Stimulated activated CD8-positive, alpha-beta memory T cell treated with anti-CD3 and anti-CD28 coated beads, Interleukin-15, amount 100 ng/mL, for 24 hours (primary cell): ENCODE results near the gene PTP4A2.
"Not testable (repeated sequence)": the region's sequence is repeated elsewhere in the genome, so short reads cannot be mapped to it uniquely, and the experiment has no call there.

Experiments
- DNase-seq: peaks from one replicate; pipeline ENCODE4 v3.0.0-alpha.2; 2020; ENCODE audit warnings: low read depth

PTP4A2 gene

DNA sequence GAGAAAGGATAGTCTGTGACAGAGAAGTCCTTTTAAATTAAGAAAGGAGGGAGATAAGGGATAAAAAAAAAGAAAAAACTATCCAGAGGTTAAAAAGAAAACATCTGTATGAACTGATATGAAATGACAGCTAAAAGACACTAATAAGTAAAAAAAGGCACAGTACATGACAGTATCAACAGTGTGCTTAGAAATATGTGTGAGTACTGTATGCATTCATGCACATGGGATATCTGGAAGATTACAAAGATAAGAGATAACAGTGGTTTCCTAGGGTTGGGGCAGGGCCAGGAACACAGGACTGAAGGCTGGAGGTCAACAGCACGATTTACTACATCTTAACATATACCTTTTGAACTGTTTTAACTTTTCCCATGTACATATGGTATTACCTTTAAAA, 13.3 kb downstream of the PTP4A2 start:
- DNase-seq: no peak

DNA sequence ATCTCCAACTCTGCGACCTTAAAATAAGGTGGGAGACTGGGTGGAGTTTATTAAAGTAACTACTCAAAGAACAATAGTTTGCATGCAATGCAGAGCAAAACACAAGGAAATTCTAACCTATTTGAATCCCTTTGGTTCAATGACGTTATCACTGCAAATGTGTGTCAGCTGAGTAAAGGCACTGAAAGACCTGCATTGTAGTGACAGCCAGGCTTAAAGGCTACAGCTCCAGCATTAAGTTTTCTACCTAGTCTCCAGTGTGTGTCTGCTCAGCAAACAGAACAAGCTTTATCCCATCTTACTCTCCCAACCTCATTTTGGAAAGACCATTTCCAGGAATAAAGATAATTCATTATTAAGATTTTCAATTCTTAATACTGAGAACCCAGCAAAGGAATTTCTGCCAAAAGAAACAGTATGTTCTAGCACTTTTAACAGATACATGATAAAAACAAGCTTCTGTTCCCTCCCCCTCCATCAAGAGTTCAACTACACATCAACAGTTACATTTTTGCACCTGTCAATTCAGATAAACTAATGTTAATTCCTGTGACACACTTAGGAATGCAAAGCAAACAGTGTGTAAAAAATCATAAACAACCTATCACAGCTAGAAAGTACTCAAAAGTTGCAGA, 14.2 kb downstream of the PTP4A2 start:
- no peak for DNase-seq

DNA sequence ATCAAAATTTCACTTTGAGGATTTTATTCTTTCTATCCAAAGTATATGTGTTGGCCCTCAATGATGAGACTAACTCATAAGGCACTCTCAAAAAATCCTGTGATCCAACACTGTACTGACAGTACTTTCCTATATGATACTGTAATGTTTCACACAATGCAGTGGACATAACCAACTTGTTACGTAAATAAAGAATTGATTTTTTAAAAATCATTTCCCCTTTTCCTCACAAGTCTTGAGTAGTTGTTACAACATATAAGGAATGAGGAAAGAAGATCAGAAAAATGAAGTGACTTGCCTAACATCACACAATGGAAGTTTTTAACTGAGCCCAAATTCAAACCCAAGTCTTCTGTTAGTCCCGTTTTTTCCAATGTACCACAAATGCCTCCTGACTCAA, 17.2 kb downstream of the PTP4A2 start:
- DNase-seq: no peak

DNA sequence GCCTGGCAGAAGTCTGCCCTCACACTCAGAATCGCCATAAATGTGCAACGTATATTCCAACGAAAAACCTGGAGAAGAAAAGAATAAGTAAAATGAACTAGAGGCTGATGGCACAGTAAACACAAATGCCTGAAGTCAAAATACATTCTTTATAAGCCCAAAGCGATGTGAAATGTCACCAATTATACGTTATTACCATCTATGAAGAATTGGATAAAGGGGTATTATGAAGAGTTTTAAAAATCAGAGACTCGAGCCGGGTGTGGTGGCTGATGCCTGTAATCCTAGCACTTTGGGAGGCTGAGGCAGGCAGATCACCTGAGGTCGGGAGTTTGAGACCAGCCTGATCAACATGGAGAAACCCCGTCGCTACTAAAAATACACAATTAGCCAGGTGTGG, 18.6 kb downstream of the PTP4A2 start:
- no peak for DNase-seq

DNA sequence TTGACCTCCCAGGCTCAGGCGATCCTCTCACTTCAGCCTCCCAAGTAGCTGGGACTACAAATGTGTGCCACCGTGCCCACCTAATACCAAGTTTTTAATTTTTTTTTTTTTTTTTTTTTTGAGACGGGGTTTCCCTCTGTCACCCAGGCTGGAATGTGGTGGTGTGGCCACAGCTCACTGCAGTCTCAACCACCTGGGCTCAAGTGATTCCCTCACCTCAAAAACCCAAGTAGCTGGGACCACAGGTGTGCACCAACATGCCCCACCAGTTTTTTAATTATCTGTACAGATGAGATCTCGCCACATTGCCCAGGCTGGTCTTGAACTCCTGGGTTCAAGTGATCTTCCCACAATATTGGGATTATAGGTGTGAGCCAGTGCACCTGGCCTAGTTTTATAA, 22.7 kb downstream of the PTP4A2 start:
- no peak for DNase-seq

DNA sequence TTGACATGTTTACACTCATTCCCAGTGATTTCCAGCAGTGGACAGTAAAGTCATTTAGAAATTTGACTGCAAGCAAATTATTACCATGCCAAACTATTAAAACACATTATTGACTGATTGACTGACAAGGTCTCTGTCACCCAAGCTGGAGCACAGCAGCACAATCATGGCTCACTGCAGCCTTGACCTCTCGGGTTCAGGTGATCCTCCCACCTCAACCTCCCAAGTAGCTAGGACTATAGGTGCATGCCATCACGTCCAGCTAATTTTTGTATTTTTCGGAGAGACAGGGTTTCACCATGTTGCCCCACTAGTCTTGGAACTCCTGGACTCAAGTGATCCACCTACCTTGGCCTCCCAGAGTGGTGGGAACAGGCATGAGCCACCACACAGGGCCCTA, 24.2 kb downstream of the PTP4A2 start:
- DNase-seq: no peak

DNA sequence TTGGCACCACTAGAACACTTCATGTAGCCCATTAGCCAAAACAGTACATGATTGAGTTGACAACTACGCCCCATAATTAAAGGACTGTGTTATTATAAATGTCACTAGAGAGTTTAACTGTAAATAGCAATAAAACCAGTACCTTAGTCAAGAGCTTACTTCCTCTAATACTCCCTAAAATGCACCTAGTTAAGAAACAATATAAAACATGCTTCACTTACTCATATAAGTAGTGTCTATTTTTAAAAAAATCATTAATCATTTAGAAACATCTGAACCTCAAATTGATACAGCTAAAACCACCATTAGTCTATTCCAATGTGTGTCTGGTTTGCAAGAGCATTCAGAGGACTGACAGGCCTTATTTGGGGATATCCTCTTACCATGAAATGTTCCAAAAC, 25.3 kb downstream of the PTP4A2 start:
- DNase-seq: no peak

DNA sequence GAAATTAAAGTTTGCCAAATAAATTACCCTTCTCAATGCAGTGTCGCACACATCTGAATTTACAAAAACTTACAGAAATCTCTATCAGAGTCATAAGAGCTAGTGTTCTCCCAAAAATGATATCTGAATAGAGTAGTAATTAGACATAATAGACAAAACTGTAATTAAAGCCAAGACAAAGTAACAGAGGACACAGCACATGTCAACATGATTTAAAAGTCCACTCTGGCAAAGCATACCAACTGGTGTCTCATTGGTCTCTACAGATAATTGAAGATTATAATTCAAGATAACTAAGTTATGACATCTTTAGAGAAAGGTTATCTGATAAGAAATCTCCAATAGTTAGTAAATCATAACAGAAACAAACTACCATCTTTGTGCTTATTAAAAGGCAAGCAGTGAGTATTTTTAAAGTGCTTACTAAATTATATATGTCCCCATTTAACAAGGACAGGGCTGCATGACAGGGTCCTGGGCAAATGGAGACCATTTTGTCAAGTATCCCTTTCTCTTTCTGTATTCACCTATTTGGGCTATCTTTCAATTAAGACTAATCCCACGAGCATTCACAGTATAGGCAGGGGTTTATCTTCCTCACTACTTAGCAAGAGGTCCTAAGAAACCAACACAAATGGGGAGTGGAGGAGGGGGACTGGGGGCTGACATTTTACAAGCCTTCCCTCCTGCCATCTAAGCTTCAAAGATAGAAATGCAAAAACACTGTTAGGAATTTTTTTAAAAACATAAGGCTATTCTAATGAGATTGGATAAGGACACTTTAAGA, 26.0 kb downstream of the PTP4A2 start:
- DNase-seq: no peak

DNA sequence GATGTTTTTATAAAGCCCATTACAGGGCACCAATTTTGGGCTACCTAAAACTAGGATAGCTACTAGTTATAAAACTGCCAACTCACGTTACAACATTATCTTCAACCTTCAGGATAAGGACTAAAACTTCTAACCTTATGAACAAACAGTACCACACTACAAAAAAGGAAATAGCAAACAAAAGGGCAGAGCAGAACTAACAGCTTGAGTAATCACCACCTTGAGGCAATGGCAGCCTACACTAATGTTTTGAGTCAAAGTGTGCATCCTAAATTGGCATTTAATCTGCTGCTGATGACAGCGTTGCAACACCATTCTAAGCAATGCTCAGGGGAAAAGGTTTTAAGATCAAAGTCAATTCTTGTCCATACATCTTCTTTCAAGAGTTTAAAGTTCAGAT, 27.2 kb downstream of the PTP4A2 start:
- no peak for DNase-seq

DNA sequence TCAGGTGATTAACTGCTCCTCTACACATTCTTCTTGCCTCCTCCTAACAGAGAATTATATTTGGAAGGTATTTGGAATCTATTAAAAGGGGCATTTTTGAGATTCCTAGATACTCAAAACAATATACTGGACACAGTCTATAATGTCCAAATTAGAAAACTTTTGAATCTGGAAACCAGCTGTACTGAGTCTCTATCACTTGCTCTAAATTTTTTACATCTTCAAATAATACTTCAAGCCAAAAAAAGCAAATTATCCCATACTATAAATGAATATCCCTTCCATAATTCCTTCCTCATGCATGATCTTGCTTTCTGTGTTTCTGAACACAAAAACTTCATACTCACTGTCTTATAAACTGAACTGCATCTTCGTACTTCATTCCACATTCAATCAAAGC, 28.5 kb downstream of the PTP4A2 start:
- DNase-seq: no peak

DNA sequence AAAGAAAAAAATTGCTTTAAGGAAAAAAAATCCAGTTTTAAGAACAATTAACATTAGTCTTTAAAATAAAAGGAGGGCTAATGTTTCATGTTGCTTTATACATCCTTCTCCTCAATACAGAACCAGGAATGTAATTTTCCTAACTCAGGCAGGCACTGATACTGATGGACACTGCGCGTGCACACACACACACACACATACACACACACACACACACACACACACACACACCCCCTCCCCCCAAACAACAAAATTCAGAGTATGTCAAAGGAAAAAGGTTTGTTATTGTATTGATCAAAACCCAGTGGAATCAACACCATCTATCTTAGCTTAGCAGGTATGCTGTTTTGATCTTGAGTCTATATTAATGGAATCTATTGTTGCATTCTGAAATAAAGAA, 31.6 kb downstream of the PTP4A2 start:
- DNase-seq: no peak

DNA sequence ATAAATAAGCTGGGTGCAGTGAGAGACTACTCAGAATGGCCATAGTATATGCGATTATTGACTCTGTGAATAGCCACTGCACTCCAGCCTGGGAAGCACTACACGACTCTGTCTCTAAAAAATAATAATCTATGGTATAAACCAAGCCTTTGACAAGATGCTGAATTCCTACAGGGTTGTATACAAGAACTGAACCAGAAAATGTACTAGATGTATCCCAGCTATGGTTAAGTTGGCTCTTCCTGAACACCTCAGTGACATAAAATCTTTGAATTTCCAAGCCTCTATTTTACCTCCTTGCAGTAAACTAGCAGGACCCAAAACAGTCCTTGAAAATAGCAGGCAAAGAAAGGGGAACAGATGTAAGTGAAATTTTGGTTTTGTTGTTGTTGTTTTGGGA, 32.5 kb downstream of the PTP4A2 start:
- no peak for DNase-seq

DNA sequence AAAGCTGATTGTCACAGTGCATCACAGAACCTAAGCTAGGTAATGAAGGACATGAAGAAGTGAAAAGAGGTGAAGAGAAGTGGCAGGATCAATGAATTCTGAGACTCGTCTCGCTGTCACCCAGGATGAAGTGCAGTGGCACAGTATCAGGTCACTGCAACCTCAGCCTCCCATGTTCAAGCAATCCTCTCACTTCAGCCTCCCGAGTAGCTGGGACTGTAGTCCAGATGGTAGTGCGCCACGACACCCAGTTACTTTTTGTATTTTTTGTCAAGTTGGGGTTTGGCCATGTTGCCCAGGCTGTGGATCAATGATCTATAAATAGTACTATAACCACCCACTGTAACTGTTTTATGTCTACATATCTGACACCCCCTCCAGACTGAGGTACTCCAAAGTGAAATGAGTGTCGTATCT, 33.1 kb downstream of the PTP4A2 start:
- DNase-seq: no peak

DNA sequence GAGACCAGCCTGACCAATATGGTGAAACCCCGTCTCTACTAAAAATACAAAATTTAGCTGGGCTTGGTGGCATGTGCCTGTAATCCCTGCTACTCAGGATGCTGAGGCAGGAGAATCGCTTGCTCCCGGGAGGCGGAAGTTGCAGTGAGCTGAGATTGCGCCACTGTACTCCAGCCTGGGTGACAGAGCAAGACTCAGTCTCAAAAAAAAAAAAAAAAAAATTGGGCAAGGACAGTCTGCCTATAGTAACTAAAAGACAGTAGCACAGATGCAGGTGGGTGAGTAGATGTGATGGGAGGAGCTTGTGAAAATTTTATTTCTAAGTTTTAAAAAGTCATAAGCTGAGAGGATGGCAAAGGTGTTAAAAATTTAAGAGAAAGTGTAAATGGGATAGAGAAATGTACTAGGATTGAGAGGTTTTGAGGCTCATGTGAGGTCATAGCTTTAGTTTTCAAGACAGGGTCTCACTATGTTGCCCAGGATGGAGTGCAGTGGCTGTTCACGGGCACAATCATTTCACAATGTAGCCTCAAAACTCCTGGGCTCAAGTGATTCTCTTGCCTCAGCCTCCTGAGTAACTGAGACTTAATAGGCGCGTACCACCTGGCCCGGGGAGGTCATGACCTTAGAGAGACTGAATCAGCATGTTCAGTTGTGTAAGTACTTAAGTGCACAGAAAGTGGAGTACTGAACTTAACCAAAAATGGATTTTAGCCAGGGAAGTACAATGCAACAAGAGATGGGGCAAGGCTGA, 33.7 kb downstream of the PTP4A2 start:
- DNase-seq: no peak

DNA sequence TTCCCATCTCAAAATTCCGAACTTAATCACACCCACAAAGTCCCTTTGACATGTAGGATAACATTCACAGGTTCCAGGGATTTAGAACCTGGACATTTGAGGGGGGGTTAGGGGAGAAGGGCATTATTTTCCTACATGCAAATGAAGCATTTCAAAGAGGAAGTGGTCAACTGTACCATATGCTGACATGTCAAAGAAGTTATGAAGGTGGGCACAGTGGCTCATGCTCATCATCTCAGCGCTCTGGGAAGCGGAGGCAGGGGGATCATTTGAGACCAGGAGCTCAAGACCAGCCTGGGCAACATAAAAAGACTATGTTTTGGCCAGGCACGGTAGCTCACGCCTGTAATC, 35.7 kb downstream of the PTP4A2 start:
- DNase-seq: no peak

DNA sequence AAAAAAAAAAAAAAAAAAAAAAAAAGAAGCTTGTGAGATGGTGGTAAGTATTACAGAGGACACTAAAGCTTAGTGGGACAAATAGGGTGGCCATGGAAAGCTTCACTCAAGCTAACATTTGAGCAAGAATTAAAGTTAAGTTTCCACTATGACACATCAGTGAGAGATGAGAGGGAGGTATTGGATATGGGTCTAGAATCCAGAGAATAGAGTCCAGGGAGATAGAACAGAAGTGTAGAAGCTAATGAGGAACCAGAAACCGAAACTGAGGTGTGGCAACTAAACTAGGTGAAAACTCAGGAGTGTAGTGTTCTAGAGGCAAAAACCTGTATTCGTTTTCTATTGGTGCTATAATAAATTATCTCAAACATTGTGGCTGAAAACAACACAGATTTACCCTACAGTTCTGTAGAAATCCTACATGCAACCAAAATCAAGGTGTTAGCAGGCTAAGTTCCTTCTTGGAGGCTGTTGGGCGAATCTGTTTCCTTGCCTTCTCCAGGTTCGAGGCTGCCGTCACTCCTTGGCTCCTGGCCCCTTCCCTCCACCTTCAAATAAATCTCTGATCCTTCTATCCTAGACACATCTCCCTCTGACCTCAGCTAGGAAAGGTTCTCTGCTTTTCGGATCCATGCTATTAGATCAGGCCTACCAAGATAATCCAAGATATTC, 36.2 kb downstream of the PTP4A2 start:
- no peak for DNase-seq

DNA sequence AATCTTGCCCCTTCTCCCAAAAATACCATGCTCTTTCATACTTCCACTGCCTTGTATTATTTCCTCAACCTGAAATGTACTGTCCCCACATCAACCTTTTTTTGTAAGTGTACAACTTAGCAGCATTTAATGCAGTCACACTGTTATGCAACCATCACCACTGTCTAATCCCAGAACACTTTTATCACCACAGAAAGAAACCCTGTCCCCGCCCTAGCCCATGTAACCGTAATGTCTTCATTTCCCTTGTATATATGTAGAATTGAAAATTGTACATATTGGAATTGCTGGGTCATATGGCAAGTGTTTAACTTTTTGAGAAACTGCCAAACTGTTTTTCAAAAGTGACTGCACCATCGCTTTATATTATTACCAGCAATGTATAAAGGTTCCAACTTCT, 37.4 kb downstream of the PTP4A2 start:
- DNase-seq: no peak

DNA sequence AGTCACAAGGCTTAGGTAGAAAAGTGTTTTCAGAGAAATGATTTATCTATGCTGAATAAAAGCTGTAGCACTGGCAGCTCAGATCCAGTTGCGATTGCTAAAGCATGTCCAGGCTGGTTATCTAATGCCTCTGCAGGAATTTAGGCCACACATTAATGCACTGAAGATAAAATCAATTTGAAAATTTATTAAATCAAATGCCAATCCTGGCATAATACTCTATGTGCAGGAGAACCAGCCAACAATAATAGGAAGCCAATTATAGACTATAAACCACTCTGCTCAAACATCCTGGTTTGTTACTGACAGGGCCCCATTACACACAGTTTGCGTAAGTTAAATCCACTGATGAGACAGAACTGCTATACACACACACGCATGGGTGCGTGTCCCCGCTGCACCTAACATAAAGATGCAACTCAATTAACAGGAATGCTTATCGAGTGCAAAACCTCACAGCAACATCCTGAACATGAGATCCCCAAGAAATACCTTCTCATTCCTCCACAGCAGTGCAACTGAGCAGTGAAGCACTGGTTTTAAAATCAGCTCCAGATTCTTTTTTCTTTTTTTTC, 40.6 kb downstream of the PTP4A2 start:
- no peak for DNase-seq

DNA sequence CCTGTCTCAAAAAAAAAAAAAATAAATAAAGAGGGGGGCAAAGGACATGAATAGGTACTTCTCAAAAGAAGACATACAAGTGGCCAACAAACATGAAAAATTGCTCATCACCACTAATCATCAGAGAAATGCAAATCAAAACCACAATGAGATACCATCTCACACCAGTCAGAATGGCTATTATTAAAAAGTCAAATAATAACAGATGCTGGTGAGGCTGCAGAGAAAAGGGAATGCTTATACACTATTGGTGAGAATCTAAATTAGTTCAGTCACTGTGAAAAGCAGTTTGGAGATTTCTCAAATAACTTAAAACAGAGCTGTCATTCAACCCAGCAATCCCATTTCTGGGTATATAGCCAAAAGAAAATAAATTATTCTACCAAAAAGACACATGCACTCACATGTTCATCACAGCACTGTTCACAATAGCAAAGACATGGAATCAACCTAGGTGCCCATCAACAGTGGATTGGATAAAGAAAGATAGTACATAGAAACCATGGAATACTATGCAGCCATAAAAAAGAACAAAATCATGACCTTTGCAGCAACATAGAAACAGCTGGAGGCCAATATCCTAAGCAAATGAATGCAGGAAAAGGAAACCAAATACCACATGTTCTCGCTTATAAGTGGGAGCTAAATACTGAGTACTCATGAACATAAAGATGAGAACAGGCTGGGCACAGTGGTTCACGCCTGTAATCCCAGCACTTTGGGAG, 42.5 kb downstream of the PTP4A2 start:
- DNase-seq: not testable (repeated sequence)

DNA sequence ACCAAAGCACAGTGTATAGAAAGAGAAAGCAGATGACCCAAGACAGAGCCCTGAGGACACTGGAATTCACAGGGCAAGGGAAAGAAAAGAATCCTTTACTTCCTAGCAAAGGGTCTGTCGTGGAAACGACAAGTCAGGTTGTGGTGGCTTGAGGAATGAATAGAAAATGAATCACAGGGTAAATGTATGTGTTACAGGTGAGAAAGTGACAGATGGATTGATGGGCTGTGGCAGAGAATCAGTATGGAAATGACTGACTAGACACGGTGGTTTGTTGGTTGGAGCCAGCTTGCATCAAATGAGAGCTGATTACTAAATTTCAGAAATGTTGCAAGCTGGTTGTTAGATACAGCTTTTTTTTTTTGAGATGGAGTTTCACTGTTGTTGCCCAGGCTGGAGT, 46.9 kb downstream of the PTP4A2 start:
- DNase-seq: no peak

DNA sequence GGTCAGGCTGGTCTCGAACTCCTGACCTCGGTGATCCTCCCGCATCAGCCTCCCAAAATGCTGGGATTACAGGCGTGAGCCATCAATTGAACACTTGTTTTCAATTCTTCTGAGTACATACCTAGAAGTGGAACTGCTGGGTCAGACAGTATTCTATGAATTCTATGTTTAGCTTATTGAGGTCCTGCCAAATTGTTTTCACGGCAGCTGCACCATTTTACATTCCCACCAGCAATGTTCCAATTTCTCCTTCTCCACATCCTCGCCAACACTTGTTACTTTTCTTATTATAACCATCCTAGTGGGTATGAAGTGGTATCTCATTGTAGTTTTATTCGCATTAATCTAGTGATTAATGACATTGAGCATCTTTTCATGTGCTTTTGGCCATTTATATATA, 49.9 kb downstream of the PTP4A2 start:
- no peak for DNase-seq

DNA sequence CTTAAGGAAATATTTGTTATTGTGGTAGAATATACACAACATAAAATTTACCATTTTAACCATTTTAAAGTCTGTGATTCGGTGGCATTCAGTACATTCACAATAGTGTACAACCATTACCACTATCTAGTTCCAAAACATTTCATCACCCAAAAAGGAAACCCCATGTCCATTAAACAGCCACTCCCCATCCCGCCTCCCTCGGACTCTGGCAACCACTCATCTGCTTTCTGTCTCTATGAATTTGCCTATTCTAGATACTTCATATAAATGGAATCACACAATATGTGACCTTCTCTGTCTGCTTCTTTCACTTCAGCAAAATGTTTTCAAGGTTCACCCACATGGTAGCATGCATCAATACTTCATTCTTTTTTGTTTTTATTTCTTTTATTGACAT, 51.3 kb downstream of the PTP4A2 start:
- no peak for DNase-seq
